GM21390 (cell line): Measurements from ENCODE around the gene THYN1.
A peak's percentile ranks its signal among the peaks of the same experiment; 100 is the strongest.

Experiments used
- ATAC-seq: cut with Tn5 transposase; IDR thresholded peaks from one replicate; pipeline ENCODE4 v1.9.1; 2021; ENCODE audit not compliant: unreplicated experiment

The THYN1 gene

DNA sequence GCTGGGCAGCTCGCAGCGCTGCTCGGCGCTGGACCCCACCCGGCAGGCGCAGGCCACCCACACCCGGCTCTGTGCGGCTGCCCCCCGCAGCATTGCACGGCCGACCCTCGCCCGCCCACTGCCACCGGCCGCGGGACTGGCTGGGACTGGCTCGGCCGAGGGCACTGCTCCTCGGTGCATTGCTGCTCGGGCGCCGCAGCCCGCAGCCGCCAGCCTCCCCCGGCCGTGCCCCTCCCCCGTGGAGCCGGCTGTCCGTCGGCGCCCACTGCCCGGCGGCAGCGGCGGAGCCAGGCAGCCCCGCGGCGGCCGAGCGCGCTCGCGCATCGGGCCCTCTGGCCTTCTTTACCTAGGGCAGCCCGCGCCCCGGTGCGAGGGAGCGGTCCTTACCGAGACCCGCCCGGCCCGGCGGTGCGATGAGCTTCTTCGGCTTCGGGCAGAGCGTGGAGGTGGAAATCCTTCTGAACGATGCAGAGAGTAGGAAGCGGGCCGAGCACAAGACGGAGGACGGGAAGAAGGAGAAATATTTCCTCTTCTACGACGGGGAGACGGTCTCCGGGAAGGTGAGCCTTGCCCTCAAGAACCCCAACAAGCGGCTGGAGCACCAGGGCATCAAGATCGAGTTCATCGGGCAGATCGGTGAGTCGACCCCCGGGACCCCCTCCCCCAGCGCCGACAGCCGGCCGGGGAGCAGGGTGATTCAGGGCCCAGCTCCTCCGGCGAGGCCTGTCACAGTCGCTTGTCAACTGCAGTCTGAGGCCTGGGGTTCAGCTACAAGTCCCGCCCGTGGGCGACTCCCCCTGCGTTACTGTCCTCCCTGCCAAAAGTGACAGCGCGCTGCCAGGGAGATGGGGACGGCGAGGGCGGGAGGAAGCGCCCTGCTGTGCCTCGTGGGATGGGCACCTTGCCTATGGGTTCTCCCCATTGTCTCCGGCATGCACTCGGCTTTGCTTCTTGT, 28.2 kb downstream of the THYN1 start:
- ATAC-seq, result peak; percentile 17

DNA sequence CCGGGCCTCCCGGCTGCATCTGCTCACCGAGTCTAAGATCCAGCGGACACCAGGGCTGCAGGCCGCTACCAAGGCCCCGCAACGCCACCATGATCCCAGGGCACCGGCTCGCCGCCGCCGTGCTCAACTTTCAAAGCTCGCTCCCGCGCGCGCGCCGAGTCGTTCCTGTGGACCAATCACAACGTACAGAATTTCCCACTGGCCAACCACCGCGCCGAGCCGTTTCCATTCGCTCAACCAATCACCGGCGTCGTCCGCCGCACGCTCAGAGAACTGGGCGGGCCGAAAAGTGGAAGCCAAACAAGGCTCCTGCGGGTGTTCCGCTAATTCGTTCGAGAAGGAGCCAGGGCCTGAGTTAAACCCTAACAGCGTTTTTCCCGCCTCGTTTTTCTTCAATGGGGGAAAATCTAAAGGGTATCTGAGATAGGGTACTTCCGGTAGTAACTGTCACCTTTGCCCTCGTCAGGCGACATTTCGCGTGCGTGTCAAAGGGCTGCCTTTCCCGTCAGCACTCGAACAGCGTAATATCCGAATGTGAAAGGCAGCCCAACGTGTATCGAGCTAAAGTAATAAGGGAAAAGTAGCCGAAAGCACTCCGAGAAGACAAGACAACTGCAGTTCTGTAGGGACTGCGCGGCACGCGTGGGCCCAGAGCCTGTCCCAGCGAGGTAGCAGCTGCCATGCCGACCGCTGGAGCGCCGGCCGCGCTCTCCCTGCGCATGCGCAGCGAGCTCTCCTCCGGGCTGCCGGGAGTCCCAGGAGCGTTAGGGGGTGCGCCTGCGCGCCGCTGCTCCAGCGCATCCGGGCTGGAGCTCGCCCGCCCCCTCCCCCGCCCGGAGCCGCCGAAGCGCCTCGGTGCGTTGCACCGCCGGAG, 29.1 kb downstream of the THYN1 start, which contains the start of the genes NCAPD3 and VPS26B:
TSS of gene NCAPD3 (minus strand) at position 132 of the 874 bp plus-strand sequence. CDS start at position 91, 41 bp downstream.
TSS of gene VPS26B (plus strand) at position 836 of the 874 bp plus-strand sequence. CDS start 452 bp downstream, outside the sequence.
- peak; percentile 69 for ATAC-seq

DNA sequence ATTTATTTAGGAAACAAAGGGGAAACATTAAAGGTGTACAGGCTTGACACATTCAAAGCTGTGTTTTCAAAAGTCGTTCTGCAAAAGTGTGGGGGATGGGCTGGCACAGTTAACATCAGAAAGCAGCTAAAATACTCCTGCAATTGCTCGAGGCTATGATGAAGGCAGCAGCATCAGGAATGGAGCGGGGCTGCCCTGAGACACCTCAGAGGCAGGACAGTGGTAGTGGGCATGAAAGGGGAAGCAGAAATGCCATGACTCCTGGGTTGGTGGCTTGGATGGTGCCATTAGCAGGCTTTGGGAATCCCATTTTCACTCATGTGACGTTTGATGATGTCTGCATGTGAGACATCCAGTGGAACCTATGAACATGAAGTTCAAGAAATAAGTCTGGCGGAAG, 30.0 kb downstream of the THYN1 start:
- no peak for ATAC-seq

DNA sequence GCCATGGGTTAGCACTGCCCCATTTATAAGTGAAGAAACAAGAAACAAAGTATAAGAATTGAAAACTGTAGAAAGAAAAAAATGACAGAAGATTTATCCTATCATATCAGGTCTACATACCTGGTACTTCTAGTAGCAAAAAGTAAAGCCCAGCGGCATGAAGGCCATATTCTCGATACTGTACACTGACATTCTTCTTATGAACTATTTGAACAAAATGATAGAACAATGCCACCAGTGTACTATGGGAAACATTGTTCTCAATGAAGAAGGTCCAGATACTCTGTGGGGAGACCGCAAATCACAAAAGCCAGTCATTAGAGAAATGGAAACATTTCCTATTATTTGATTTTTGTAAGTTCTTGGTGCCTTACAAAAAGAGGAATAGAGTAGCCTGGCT, 36.3 kb downstream of the THYN1 start:
- no peak for ATAC-seq

DNA sequence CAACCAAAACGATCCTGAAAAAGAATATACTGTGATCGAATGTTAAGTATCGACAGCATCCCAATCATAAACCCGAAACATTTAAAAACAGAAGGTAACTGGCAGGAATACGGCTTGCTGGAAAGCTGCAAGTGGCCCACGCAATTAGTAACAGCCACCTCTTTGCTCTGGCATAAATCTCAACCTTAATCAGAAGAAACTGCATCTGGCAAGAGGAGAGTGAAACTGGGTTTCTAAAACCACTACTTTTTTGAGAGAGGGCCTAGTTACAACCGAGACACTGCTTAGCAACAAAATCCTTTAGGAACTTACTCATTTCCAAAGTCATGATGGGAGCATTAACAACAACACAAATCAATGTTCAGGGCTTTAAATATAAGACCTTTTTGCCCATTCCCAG, 37.3 kb downstream of the THYN1 start:
- no peak for ATAC-seq

DNA sequence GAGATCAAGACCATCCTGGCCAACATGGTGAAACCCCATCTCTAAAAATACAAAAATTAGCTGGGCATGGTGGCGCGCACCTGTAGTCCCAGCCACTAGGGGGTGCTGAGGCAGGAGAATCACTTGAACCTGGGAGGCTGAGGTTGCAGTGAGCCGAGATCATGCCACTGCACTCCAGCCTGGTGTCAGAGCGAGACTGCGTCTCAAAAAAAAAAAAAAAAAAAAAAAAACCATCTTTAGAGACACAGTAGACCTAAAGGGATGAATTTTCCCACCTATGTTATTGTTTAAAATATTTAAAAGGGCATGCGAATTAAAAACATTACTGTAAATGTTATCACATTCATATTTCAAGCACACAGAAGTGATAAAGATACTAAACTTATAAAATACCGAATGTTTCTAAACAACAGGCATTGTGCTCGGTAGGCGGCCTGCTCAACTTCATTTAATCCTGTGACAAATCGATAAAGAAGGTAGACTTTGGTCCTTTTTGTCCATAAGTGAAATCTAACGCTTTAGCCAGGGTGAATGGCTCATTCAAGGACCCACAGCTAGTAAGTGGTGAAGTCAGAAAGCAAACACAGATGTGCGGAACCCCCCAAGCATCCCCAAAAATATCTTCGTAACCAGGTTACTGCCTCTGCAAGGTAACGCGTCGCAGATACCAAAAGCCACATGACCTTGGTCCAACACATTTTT, 45.5 kb downstream of the THYN1 start:
- no peak for ATAC-seq

DNA sequence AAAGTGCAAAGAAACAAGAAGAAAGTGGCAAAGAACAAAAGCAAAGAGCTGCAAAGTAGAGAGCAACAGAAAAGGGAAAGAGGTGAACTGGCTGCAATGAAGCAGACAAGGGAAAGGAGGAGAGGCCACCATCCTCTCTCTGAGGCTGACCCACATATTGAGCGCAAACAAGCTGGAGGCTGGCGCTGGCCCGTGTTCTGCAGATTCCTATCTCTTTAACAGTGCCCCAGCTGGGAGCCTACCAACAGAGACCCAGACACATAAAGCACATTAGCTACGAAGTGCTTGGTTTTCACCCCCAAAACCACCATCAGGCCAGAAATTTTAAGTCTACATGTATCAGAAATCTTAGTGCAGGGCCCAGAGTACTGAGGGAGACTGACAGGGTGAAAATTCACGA, 47.0 kb downstream of the THYN1 start:
- ATAC-seq, result no peak

DNA sequence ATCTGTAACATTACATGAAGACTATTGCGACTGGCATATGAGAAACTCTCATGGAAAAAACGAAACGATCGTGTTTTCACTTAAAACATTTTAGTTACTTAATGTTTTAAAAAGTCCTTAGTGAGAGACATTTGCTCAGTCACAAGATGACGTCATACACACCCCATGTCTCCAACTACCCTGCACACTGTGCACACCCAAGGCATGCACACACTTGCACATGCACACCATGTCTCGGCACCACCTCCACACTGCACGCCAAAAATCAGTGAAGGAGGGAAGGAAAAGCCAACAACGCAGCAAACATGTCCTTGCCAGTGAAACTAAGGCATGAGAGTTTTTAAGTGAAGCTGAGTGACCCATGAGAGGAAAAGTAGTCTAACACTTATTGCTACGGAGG, 47.4 kb downstream of the THYN1 start:
- ATAC-seq, result no peak

DNA sequence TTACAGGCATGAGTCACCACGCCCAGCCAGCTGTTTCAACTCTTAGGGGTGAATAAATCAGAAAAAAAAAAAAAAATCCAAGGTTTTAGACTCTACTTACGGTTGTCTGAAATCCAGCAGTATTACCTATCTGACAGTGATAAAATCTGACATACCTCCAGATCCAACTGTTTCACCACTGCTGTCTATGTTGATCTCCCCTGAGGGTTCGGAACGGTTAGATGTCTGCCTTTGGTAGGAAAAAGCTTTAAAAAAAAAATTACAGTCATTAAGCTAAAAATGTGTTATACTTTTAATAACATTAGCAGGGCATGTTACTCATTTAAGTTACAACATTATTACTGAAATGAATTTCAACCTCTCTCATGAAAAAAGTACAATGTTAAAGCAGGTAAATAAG, 50.5 kb downstream of the THYN1 start:
- ATAC-seq, result no peak

DNA sequence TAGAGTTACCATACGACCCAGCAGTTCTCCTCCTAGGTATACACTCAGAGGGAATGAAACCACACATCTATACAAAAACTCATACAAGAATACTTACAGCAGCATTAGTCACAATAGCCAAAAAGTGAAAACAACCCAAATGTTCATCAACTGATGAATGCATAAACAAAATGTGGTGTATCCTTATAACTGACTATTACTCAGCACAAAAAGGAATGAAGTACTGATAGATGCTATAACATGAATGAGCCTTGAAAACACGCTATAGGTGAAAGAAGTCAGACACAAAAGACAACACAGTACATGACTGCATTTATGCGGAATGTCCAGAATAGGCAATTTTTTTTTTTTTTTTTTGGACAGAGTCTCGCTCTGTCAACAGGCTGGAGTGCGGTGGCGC, 52.5 kb downstream of the THYN1 start:
- ATAC-seq, result no peak

DNA sequence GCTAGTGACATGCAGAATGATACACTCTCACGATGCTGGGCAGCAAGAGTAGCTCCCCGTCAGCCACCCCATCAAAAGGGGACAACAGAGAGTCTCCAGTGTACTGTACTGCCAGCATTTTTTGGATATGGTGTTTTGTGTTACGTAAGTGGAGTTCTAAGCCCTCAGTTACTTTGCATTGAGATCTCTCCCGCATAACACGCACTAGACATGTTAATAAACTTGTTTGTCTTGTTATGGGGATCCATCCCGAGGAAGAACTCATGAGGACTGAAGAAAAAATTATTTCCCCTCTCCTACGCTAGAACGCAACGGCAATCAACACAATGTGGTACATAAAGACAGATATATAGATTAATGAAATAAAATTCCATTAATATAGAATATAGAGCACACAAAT, 53.6 kb downstream of the THYN1 start:
- no peak for ATAC-seq
